Bladder microvascular endothelial cell (primary cell): ENCODE measurements around the gene PCDH10. TPM values are rescaled to one million over a fixed set of nuclear protein-coding genes. Genes with fewer than 3 reads are reported as not detected.

ENCODE experiments used
- total RNA-seq: library from RNA; depleted of rRNA; stranded (reverse); fragments of >200 nt; gene quantifications from 2 replicates; pipeline ENCODE4 v1.2.3, GENCODE V29; 2014

The PCDH10 gene, protein sequence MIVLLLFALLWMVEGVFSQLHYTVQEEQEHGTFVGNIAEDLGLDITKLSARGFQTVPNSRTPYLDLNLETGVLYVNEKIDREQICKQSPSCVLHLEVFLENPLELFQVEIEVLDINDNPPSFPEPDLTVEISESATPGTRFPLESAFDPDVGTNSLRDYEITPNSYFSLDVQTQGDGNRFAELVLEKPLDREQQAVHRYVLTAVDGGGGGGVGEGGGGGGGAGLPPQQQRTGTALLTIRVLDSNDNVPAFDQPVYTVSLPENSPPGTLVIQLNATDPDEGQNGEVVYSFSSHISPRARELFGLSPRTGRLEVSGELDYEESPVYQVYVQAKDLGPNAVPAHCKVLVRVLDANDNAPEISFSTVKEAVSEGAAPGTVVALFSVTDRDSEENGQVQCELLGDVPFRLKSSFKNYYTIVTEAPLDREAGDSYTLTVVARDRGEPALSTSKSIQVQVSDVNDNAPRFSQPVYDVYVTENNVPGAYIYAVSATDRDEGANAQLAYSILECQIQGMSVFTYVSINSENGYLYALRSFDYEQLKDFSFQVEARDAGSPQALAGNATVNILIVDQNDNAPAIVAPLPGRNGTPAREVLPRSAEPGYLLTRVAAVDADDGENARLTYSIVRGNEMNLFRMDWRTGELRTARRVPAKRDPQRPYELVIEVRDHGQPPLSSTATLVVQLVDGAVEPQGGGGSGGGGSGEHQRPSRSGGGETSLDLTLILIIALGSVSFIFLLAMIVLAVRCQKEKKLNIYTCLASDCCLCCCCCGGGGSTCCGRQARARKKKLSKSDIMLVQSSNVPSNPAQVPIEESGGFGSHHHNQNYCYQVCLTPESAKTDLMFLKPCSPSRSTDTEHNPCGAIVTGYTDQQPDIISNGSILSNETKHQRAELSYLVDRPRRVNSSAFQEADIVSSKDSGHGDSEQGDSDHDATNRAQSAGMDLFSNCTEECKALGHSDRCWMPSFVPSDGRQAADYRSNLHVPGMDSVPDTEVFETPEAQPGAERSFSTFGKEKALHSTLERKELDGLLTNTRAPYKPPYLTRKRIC
- 0.38 and 0.65 TPM in 2 replicates for total RNA-seq

DNA sequence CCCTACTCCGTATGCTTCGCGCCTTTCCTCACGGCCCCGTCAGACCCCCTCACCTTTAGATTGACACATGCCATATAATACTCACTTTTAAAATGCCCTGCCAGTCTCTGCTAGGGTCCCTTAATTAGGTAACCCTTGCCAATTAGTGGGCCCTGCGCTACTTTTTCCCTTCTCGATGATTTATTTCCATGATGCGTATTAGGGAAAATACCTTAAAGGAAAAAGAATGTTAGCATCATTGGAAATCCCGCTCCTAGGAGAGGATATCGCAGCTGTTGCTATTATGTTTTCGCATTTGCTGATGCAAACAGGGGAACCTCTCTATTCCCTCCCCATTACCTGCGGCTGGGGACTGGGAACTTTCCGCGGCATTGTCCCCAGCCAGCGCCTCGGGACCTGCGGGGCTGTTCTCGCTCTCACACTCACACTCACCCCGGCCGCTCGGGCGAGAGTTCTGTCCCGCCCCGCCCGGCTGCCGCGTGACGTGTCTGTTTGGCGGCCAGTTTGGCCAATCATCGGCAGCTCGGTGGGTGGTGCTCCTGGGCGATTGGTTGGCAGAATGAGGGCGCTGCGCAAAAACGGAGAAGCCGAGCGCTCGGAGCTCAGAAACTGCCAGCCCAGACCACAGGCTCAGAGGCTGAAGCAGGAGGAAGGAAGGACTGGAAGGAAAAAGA is at the start of gene PCDH10:
Gene PCDH10 (plus strand): TSS at position 605 of the 674 bp plus-strand sequence. CDS start 847 bp downstream, outside the sequence.

